Neural cell (in vitro differentiated cells): Measurements from ENCODE around the gene PPM1G. TPM values are rescaled to one million over a fixed set of nuclear protein-coding genes. Genes with fewer than 3 reads are reported as not detected.

Source experiments
- H2AFZ ChIP-seq: fragments of 200-600, 300-800 bp; sonication (generic), shearing (Covaris generic); 2 replicates; pipeline ENCODE4 v1.6.0; 2014; ENCODE audit warnings: low read depth, mild to moderate bottlenecking, antibody characterized with exemption, low read length, moderate library complexity
- H3F3A ChIP-seq: fragments of 200-600 bp; shearing (Covaris generic); 2 replicates; pipeline ENCODE4 v1.6.1; 2016; ENCODE audit warnings: mild to moderate bottlenecking, moderate library complexity, mixed read lengths, antibody characterized with exemption, low read length; ENCODE audit not compliant: insufficient read depth, poor library complexity, severe bottlenecking
- H3K27ac ChIP-seq: fragments of 200-600, 300-800 bp; sonication (generic), shearing (Covaris generic); 2 replicates; pipeline ENCODE4 v1.5.1; 2014; ENCODE audit warnings: mild to moderate bottlenecking, low read length, moderate library complexity
- H3K27me3 ChIP-seq: fragments of 300-800, 200-600 bp; sonication (generic), shearing (Covaris generic); 2 replicates; pipeline ENCODE4 v1.6.0; 2014; ENCODE audit warnings: mild to moderate bottlenecking, low read depth, low read length, moderate library complexity; ENCODE audit not compliant: insufficient read depth
- H3K36me3 ChIP-seq: fragments of 300-800, 200-600 bp; sonication (generic), shearing (Covaris generic); 2 replicates; pipeline ENCODE4 v1.5.1; 2014; ENCODE audit warnings: mild to moderate bottlenecking, antibody characterized with exemption, low read length, moderate library complexity; ENCODE audit not compliant: insufficient read depth
- H3K4me2 ChIP-seq: fragments of 300-800, 200-600 bp; sonication (generic), shearing (Covaris generic); 2 replicates; pipeline ENCODE4 v1.6.0; 2014; ENCODE audit warnings: mild to moderate bottlenecking, low read length
- H3K4me3 ChIP-seq: fragments of 300-800, 200-600 bp; sonication (generic), shearing (Covaris generic); 2 replicates; pipeline ENCODE4 v1.5.1; 2014; ENCODE audit warnings: mild to moderate bottlenecking, low read length, moderate library complexity
- H3K79me2 ChIP-seq: fragments of 200-600 bp; shearing (Covaris generic); replicated peaks from 2 replicates; pipeline ENCODE4 v1.6.0; 2014; ENCODE audit warnings: mild to moderate bottlenecking, low read length, moderate library complexity; ENCODE audit not compliant: insufficient read depth
- H3K9ac ChIP-seq: fragments of 300-800, 200-600 bp; sonication (generic), shearing (Covaris generic); 2 replicates; pipeline ENCODE4 v1.6.1; 2016; ENCODE audit warnings: mild to moderate bottlenecking, low read length, mixed read lengths
- H3K9me2 ChIP-seq: fragments of 200-600 bp; shearing (Covaris generic); 2 replicates; pipeline ENCODE4 v1.6.1; 2016; ENCODE audit warnings: mild to moderate bottlenecking, low read length, mixed read lengths; ENCODE audit not compliant: insufficient read depth
- H3K9me3 ChIP-seq: fragments of 200-600, 300-800 bp; sonication (generic), shearing (Covaris generic); 2 replicates; pipeline ENCODE4 v1.6.1; 2016; ENCODE audit warnings: mild to moderate bottlenecking, mixed run types, low read length, moderate library complexity, mixed read lengths
- H4K20me1 ChIP-seq: fragments of 200-600 bp; shearing (Covaris generic); 2 replicates; pipeline ENCODE4 v1.6.1; 2016; ENCODE audit warnings: mild to moderate bottlenecking, mixed run types; ENCODE audit not compliant: insufficient read depth
- EP300 ChIP-seq: fragments of 450-650 bp; conservative IDR thresholded peaks from 2 replicates; pipeline ENCODE4 v1.6.1; 2014; ENCODE audit warnings: antibody characterized with exemption, mild to moderate bottlenecking, moderate library complexity; ENCODE audit not compliant: poor library complexity, severe bottlenecking
- EZH2 ChIP-seq: fragments of 200-600, 300-800 bp; shearing (Covaris generic), sonication (generic); IDR thresholded peaks from 2 replicates; pipeline ENCODE4 v1.6.1; 2014; ENCODE audit warnings: antibody characterized with exemption, low read length, borderline replicate concordance, mild to moderate bottlenecking; ENCODE audit not compliant: insufficient read depth, poor library complexity, severe bottlenecking
- MXI1 ChIP-seq: fragments of 450-650 bp; conservative IDR thresholded peaks from 2 replicates; pipeline ENCODE4 v1.6.1; 2014; ENCODE audit warnings: antibody characterized with exemption, mild to moderate bottlenecking; ENCODE audit not compliant: poor library complexity, severe bottlenecking
- POLR2AphosphoS5 ChIP-seq: IDR thresholded peaks from 2 replicates; pipeline ENCODE4 v1.6.1; 2012
- RAD21 ChIP-seq: fragments of 450-650 bp; conservative IDR thresholded peaks from 2 replicates; pipeline ENCODE4 v1.6.1; 2014; ENCODE audit warnings: antibody characterized with exemption, mild to moderate bottlenecking, moderate library complexity
- SMC3 ChIP-seq: fragments of 450-650 bp; conservative IDR thresholded peaks from 2 replicates; pipeline ENCODE4 v1.6.1; 2014; ENCODE audit warnings: antibody characterized with exemption, mild to moderate bottlenecking, moderate library complexity; ENCODE audit not compliant: poor library complexity
- TAF1 ChIP-seq: IDR thresholded peaks from 2 replicates; pipeline ENCODE4 v1.6.1; 2012; ENCODE audit warnings: low read depth
- polyA plus RNA-seq: library from polyadenylated mRNA; depleted of rRNA; stranded (reverse); fragments of >200 nt; gene quantifications from 2 replicates; pipeline ENCODE4 v1.2.3, GENCODE V29; 2014
- TF ChIP-seq, protein P1 (sequence below): fragments of 450-650 bp; IDR thresholded peaks from 2 replicates; pipeline ENCODE4 v1.5.1; 2014; ENCODE audit warnings: antibody characterized with exemption, mild to moderate bottlenecking, moderate library complexity; ENCODE audit not compliant: poor library complexity, severe bottlenecking
- TF ChIP-seq, protein P2 (sequence below): IDR thresholded peaks from 2 replicates; pipeline ENCODE4 v1.6.1; 2012; ENCODE audit warnings: borderline replicate concordance

Gene PPM1G
- polyA plus RNA-seq, 1 donor from 2014 or later = 107 TPM

DNA sequence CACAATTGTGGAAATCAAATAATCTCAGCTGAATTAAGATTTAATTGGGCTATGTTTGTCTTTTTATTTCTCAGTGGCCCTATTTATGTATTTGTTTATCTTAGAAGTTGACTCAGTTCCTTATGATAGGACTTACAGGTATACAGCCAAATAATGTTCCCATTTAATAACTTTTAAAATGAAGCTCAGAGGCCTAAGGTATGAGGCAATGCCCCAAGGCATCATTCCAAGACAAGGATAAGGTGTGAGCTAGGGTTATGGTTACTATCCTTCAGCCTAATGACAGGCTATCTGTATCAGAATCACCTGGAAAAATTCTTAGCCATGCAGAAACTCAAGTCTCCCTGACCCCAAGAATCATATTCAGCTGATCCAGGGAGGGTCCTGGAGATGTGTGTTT, 11.6 kb upstream of the PPM1G start:
- no peaks in the 10 kb centered on the region for H3K9me3 ChIP-seq
- TF ChIP-seq, protein P1, sequence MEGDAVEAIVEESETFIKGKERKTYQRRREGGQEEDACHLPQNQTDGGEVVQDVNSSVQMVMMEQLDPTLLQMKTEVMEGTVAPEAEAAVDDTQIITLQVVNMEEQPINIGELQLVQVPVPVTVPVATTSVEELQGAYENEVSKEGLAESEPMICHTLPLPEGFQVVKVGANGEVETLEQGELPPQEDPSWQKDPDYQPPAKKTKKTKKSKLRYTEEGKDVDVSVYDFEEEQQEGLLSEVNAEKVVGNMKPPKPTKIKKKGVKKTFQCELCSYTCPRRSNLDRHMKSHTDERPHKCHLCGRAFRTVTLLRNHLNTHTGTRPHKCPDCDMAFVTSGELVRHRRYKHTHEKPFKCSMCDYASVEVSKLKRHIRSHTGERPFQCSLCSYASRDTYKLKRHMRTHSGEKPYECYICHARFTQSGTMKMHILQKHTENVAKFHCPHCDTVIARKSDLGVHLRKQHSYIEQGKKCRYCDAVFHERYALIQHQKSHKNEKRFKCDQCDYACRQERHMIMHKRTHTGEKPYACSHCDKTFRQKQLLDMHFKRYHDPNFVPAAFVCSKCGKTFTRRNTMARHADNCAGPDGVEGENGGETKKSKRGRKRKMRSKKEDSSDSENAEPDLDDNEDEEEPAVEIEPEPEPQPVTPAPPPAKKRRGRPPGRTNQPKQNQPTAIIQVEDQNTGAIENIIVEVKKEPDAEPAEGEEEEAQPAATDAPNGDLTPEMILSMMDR = no peak
- TF ChIP-seq, protein P2, sequence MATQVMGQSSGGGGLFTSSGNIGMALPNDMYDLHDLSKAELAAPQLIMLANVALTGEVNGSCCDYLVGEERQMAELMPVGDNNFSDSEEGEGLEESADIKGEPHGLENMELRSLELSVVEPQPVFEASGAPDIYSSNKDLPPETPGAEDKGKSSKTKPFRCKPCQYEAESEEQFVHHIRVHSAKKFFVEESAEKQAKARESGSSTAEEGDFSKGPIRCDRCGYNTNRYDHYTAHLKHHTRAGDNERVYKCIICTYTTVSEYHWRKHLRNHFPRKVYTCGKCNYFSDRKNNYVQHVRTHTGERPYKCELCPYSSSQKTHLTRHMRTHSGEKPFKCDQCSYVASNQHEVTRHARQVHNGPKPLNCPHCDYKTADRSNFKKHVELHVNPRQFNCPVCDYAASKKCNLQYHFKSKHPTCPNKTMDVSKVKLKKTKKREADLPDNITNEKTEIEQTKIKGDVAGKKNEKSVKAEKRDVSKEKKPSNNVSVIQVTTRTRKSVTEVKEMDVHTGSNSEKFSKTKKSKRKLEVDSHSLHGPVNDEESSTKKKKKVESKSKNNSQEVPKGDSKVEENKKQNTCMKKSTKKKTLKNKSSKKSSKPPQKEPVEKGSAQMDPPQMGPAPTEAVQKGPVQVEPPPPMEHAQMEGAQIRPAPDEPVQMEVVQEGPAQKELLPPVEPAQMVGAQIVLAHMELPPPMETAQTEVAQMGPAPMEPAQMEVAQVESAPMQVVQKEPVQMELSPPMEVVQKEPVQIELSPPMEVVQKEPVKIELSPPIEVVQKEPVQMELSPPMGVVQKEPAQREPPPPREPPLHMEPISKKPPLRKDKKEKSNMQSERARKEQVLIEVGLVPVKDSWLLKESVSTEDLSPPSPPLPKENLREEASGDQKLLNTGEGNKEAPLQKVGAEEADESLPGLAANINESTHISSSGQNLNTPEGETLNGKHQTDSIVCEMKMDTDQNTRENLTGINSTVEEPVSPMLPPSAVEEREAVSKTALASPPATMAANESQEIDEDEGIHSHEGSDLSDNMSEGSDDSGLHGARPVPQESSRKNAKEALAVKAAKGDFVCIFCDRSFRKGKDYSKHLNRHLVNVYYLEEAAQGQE = no peak
- no peak for TF ChIP-seq SMC3
- TF ChIP-seq POLR2AphosphoS5 = no peak
- no peak for TF ChIP-seq MXI1
- no peak for TF ChIP-seq EP300
- no peak for TF ChIP-seq TAF1
- TF ChIP-seq RAD21 = no peak
- TF ChIP-seq EZH2 = no peak
- no peak overlapping the region for H3K4me2 ChIP-seq
- H3K36me3 ChIP-seq = no peaks in the 10 kb centered on the region
- no peak overlapping the region for H3K9ac ChIP-seq
- H3K79me2 ChIP-seq = no peaks in the 10 kb centered on the region
- H4K20me1 ChIP-seq = no peaks in the 10 kb centered on the region
- no peaks in the 10 kb centered on the region for H3K9me2 ChIP-seq
- no peaks in the 10 kb centered on the region for H3K27me3 ChIP-seq
- no peak overlapping the region for H3K4me3 ChIP-seq
- no peaks in the 10 kb centered on the region for H3F3A ChIP-seq
- no peak overlapping the region for H2AFZ ChIP-seq
- H3K27ac ChIP-seq = no peak overlapping the region

DNA sequence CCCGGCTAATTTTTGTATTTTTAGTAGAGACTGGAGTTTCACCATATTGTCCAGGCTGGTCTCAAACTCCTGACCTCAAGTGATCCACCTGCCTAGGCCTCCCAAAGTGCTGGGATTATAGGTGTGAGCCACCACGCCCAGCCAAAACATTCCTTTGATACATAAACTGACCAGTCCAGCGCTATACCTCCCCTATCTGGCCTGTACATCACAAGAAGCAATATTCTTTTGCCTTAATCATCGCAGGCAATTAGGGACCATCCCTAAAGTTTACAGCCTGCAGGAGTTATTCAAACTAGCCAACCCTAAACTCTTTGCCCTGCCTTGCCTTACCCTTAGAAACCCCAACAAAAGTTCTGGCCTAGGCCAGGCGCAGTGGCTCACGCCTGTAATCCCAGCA, 6.8 kb upstream of the PPM1G start:
- Histone ChIP-seq H3K9me3 (no peaks in the 10 kb centered on the region), H3K27me3 (no peaks in the 10 kb centered on the region), H4K20me1 (no peaks in the 10 kb centered on the region), H3K9me2 (no peaks in the 10 kb centered on the region), H3K27ac (no peak overlapping the region), H3K79me2 (no peaks in the 10 kb centered on the region), H3K9ac (no peak overlapping the region), H3F3A (no peaks in the 10 kb centered on the region), H3K36me3 (no peaks in the 10 kb centered on the region), H3K4me3 (no peak overlapping the region), H2AFZ (no peak overlapping the region), H3K4me2 (no peak overlapping the region)
- no peak for TF ChIP-seq MXI1
- TF ChIP-seq, protein P1 = no peak
- TF ChIP-seq, protein P2 = no peak
- TF ChIP-seq EZH2 = no peak
- no peak for TF ChIP-seq SMC3
- TF ChIP-seq TAF1 = no peak
